PFSK-1 (cell line): ENCODE data around the gene TBX4.

Source experiments
- FOXP2 ChIP-seq: optimal IDR thresholded peaks from 2 replicates; pipeline ENCODE3; 2011; ENCODE audit warnings: borderline replicate concordance, control low read depth, inconsistent platforms; ENCODE audit not compliant: insufficient read depth; ENCODE audit errors: extremely low read length, extremely low read depth
- POLR2AphosphoS5 ChIP-seq: IDR thresholded peaks from 2 replicates; pipeline ENCODE4 v1.6.1; 2012; ENCODE audit warnings: low read depth, mild to moderate bottlenecking, control low read depth, low read length, moderate library complexity
- REST ChIP-seq, 2 experiments: IDR thresholded peaks; 2 replicates each; pipeline versions ENCODE4 v1.6.1 to v1.8.0; 2011 to 2012; ENCODE audit warnings: low read depth in 2 of 2, low read length in 2 of 2, control low read depth in 1 of 2, inconsistent platforms in 1 of 2, mild to moderate bottlenecking in 1 of 2, moderate library complexity in 1 of 2; ENCODE audit not compliant: insufficient read depth in 1 of 2
- SIN3A ChIP-seq: IDR thresholded peaks from 2 replicates; pipeline ENCODE4 v1.6.1; 2012; ENCODE audit warnings: mild to moderate bottlenecking, low read length, moderate library complexity, borderline replicate concordance; ENCODE audit not compliant: insufficient read depth
- TAF1 ChIP-seq: IDR thresholded peaks from 2 replicates; pipeline ENCODE4 v1.6.1; 2012; ENCODE audit warnings: low read length, control low read depth, borderline replicate concordance; ENCODE audit not compliant: insufficient read depth

Gene TBX4

GRCh38 chr17:61517843-61518606 lies 65.8 kb downstream of the TBX4 start:
- no peak for TF ChIP-seq REST (IDR thresholded peaks at IDR 0.05; ENCODE audit: insufficient read depth in 1 of 2, low read depth in 2 of 2, low read length in 2 of 2)
- TF ChIP-seq SIN3A, result no peak
- TF ChIP-seq POLR2AphosphoS5, result no peak
- no peak for TF ChIP-seq TAF1
- no peak for TF ChIP-seq FOXP2

- TF ChIP-seq SIN3A (no peak), TAF1 (no peak), FOXP2 (no peak), POLR2AphosphoS5 (no peak), REST (IDR thresholded peaks at IDR 0.05; ENCODE audit: insufficient read depth in 1 of 2, low read depth in 2 of 2, low read length in 2 of 2) (no peak)
Observed at GRCh38 chr17:61519139-61519538, 66.9 kb downstream of the TBX4 start.

GRCh38 chr17:61519754-61520440 lies 67.7 kb downstream of the TBX4 start:
- TF ChIP-seq TAF1, result no peak
- TF ChIP-seq SIN3A, result no peak
- TF ChIP-seq FOXP2, result no peak
- no peak for TF ChIP-seq POLR2AphosphoS5
- TF ChIP-seq REST (IDR thresholded peaks at IDR 0.05; ENCODE audit: insufficient read depth in 1 of 2, low read depth in 2 of 2, low read length in 2 of 2), result no peak

GRCh38 chr17:61520897-61521296 lies 68.7 kb downstream of the TBX4 start:
- TF ChIP-seq FOXP2 (no peak), POLR2AphosphoS5 (no peak), TAF1 (no peak), SIN3A (no peak), REST (IDR thresholded peaks at IDR 0.05; ENCODE audit: insufficient read depth in 1 of 2, low read depth in 2 of 2, low read length in 2 of 2) (no peak)

GRCh38 chr17:61522088-61522487 lies 69.9 kb downstream of the TBX4 start:
- TF ChIP-seq SIN3A (no peak), POLR2AphosphoS5 (no peak), TAF1 (no peak), FOXP2 (no peak), REST (IDR thresholded peaks at IDR 0.05; ENCODE audit: insufficient read depth in 1 of 2, low read depth in 2 of 2, low read length in 2 of 2) (no peak)
